ENCODE results near the gene ADTRP.
A peak's percentile ranks its signal among the peaks of the same experiment; 100 is the strongest.
"Not testable (repeated sequence)": the region's sequence is repeated elsewhere in the genome, so short reads cannot be mapped to it uniquely, and the experiment has no call there.

Gene ADTRP

DNA sequence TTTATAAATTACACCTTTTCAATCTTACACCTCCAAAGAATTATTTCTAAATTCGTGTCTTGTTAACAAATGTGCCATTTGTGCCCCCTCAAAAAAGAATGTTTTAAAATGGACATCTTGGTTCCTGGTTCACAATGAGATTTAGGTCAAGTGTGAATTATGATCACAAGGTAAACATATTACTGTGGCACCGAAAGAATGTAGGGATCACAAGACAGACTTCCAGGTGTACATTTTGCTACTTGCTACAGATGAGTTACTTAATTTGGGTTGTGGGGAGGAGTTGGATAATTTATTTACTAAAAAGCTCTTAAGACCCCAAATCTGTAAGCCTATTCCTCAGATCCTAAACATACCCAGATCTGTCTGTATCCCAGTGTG is 25.0 kb upstream of the ADTRP start:
- DNase-seq (ENCODE audit: low read depth, low spot score): no peak

DNA sequence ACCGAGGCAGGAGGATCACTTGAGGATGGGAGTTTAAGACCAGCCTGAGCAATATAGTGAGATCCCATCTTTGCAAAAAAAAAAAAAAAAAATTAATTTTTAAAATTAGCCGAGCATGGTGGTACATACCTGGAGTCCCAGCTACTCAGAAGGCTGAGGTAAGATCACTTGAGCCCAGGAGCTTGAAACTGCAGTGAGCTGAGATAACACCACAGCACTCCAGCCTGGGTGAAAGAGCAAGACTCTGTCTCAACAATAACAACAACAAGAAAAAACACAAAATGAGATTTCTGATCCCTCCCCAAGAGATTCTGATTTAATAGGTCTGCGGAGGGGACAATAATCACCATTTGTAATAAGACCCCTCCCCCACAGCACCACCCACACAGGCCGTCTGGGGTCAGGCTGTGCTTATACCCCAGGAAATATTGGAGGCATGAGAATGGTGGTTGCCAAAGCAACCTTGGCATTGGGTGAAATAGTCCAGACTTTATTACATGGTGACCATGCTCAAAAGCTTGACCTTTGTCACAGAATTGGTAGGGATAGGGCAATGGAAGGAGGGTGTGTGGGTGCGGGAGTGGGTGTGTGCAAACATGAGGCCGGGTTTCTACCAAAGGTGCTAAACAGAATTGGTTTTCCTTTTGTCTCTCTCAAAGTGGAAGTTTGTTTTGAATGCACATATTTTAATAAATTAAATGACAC is 24.4 kb upstream of the ADTRP start:
- DNase-seq (ENCODE audit: low read depth, low spot score): no peak

DNA sequence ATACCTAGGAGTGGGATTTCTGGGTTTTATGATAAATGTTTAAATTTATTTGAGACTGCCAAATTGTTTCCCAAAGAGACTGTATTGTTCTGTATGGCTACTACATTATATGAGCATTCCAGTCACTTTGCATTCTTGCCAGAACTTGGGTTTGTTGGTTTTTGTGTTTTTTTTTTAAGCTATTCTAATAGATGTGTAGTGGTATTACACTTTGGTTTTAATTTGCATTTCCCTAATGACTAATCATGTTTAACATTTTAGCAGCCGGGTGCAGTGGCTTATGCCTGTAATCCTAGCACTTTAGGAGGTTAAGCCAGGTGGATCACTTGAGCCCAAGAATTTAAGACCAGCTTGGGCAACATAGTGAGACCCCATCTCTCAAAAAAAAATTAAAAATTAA is 21.9 kb upstream of the ADTRP start:
- not testable (repeated sequence) for DNase-seq (ENCODE audit: low read depth, low spot score)

DNA sequence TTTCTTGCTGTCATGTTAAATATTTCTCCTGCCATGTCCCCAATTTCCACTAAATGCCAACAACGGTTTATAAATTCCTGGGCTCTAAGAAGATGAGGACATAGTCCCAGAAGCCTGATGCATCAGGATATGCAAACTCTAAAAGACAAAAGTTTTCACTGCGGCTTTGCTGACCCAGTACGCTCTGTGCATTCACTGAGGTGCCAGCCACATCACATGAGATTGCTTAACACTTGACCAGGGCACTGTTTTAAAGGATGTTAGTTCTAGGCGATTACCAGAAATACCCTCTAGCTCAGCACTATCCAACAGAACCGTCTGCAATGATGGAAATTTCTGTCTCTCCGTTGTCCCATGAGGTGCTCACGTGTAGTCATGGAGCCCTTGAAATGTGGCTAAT is 19.9 kb upstream of the ADTRP start:
- DNase-seq (ENCODE audit: low read depth, low spot score): no peak

DNA sequence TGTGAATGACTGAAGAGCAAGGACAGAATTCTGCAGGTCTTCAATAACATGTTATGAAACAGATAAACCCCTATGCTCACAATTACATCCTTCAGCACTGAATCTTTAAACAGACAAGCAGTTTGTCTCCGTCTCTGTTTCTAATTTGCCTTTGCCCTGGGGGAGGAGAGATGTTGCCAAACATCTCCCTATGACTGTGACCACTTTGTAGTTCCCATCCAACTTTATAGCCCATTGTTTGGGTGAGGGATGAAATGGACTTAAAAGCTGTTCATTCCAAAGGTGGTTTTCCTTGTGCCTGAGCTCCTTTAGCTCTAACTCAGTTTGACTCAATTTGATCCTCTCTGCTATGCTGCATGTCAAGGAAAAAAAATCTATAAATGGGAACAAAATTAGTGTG is 19.5 kb upstream of the ADTRP start:
- no peak for DNase-seq (ENCODE audit: low read depth, low spot score)

DNA sequence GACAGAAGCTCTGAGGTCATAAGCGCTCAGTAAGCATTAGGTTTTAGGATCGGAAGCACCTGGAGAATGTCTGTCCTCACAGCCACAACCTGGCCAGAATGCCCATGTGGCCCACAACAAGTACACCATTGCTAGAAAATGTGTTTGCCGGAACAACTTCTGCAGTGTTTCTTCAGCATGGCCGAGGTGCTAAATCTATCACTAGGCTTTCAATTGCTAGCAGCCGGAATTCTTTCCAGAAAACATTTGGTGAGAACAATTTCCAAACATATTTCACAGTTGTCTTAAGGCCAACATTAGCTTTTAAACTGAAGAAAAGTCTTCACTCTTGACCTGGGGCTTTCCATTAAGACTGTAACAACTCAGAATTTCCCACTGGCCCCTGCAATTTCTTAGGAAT is 18.2 kb upstream of the ADTRP start:
- no peak for DNase-seq (ENCODE audit: low read depth, low spot score)

DNA sequence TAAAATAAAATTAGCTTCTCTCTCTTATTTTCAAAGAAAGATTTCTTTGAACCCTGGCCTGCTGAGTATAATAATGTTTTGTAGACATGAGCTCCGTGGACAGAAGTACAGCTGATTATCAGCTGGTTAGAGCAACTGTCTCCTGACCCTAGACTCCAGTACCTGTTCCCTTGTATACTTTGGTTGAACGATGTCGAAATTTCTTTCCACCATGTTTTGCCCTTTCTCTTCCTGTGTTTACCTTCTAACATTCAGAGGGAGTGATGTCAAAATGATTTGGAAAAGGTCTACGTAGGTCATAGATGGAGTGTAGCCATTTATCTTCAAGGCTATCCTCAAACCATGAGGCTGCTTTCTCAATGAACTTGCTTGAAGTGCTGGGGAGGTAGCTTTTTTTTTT is 16.8 kb upstream of the ADTRP start:
- no peak for DNase-seq (ENCODE audit: low read depth, low spot score)

DNA sequence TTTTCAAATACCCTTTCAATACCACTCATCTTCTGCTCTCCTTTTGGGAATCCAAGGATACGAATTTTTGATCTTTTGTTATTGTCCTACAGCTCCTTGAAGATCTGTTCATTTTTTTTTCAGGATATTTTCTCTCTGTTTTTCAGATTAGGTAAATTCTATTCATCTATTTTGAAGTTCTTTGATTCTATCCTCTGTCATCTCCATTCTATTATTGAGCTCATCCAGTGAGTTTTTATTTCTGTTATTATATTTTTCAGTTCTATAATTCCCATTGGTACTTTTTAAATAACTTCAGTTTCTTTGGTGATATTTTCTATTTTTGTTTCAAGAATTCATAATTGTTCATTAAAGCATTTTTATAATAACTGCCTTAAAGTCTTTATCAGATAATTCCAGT is 14.7 kb upstream of the ADTRP start:
- no peak for DNase-seq (ENCODE audit: low read depth, low spot score)

DNA sequence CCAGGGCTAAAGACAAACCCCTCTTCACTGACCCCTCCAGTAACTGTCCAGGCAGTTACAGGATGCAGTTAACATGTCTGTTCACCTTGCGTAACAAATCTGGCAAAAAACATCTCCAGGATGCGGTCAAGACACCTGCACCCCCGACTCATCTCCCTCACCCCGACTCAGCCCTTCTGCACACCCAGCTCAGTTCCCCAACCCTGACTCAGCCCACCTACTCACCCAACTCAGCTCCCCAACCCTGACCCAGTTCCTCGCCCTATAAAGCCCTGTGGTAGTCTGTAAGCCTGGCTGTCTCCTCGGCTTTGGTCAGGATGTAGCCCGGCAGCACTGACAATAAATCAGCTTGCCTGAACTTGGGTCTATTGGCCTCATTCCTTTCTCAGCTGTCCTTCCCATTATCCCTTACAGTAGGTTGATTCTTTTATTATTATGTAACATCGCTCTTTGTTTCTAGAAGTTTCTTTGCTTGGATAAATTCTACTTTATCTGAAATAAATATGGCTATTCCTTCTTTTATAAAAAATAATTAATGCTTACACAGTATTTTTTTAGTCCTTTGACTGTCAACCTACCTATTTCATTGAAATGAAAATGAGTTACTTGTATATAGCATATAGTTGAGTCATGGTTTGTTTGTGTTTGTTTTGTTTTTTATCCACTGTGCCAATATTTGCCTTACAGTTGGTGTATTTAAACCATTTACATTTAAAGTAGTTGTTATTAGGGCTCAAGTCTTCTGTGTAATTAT is 12.9 kb upstream of the ADTRP start:
- no peak for DNase-seq (ENCODE audit: low read depth, low spot score)

DNA sequence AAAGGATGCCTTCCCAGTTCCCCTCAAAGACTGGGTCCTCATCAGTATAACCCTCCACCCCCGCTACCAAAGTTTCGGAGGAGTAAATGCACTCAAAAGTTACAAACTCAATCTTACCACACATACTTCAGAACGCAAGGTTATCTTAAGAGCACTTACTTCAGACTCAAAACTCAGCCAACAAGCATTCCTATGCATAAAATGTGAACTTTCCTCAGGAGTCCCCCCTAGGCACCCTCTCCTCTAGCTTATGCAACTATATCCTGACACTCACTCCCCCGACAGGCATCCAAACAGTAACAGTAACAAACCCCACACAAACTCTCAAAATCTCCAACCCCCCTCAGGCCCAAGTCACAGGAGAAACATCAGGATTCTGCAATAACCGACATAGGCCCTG is 11.1 kb upstream of the ADTRP start:
- no peak for DNase-seq (ENCODE audit: low read depth, low spot score)

DNA sequence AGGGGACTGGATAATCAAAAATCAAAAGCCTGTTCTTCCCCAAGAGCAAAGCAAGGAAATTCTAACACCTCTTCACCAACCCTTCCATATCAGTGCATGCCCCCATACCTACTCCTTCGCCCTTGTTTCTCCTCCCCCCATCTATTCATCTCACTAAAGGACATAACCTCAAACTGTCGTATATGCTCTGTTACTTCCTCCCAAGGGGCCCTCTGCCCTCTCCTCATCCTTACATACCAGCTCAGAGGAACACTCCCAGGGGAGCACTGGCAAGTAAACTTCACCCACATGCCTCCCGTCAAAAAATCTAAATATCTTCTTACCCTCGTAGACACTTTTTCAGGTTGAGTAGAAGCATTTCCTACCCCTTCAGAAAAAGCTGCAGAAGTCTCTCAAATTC is 9.4 kb upstream of the ADTRP start:
- DNase-seq (ENCODE audit: low read depth, low spot score): no peak

DNA sequence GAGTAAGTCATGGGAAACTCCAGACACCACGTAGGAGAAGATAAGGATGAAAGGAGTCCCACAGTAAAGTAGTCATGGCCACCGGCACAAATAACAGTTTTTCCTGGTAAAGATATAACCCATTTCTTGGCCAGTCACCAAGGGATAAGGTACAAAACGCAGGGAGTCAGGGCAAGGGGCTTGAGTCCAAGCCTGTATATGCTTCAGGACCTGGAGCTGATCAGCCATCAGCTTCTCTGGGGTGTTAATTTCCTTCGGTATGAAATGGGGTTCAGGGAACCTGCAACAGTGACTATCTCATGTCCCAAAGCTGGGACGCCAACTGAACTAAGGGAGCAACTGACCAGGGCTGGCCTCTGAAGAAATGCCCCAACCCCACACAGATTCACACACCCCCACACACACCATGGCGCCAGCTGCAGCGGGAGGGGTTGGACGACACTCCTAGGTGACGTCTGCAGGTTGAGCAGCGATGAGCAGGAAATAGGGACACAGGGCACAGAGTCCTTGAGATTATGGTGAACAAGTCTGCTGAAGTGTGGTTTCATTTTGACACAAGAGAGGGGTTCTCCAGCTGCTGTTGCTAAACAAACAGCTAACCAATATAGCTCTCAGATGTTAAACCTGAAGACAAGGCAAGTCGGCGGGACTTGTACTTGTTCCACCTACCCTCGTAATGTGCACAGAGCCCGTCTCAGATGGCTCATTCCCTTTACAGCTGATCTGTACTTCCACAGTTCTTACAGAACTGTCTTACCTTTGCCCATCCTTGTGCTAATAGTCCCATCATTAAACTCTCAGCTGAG is 7.4 kb upstream of the ADTRP start:
- peak; percentile 10 for DNase-seq (ENCODE audit: low read depth, low spot score)

DNA sequence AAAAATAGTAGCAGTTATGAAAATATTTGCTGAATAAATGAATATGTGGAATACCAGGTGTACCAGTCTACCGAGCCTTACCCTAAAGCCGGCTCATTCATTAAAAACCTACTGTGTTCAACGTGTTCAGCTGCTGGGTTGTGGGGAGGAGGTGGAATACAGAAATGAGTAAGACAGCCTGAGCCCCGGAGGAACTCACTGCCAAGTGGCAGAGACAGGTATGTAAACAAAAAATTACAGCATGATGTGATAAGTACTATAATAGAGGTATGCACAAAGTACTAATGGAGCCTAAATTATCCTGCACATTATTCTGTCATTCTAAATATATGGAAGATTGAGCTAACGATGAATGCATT is 6.8 kb upstream of the ADTRP start:
- DNase-seq (ENCODE audit: low read depth, low spot score): peak; percentile 14

DNA sequence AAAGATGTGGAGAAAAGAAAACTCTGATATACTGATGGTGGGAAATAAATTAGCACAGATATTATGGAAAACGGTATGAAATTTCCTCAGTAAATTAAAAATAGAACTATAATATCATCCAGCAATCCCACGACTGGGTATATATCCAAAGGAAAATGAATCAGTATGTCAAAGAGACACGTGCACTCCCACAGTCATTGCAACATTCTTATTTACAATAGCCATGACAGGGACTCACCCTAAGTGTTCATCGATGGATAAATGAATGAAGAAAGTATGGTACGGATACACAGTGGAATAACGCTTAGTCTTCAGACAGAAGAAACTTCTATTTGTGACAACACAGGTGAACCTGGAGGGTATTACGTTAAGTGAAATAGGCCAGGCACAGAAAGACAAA is 5.7 kb upstream of the ADTRP start:
- DNase-seq (ENCODE audit: low read depth, low spot score): no peak

DNA sequence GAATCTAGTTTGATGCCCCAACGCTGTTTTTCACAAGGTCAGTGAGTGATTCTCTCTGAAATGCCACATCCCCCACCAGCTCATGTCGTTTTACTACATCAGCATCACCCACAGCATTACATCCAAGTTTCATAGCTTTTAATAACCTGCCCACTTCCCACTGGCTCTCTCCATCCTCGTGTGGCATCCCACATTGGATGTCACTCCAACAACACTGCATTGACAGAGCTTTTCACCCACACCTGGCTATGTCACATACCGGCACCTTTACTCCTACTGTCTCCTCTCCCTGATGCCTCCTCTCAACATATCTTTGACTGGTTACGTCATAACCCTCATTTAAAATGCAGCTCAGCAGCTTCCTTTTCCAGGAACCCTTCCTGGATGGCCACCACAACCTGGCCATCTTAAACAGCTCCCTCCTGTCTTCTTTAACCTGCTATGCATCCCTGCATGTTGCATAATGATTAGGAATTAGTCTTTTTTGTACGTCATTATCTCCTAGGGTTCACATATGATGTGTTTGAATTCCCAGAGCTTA is 5.0 kb upstream of the ADTRP start:
- DNase-seq (ENCODE audit: low read depth, low spot score): no peak

DNA sequence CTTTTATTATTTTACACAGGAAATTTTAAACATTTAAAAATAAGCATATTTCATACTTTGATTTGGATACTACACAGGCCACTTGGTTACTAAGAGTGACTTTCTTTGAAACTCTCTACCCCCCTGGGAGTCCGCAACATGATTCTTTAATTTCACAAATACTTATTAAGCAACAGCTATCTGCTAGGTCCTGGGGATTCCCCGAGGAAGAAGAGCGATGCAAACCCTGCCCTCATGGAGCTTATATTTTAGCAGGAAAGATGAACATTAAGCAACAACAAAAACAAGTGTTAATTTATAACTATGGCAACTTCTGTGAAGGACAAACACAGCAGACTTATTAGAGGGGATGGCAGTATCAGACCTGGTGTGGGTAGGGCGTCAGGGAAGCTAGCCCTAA is 3.9 kb upstream of the ADTRP start:
- DNase-seq (ENCODE audit: low read depth, low spot score): no peak

DNA sequence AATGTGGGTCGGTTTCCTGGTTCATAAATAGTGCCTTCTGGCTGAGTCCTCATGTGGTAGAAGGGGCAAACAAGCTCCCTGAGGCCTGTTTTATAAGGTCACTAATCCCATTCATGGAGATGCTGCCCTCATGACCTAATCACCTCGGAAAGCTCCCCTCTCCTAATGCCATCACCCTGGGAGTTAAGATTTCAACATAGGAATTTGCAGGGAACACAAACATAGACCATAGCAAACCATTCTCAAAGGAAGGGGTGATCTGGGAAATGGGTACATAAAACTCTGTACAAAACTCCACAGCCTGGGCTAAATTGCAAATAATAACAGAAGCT is 1.5 kb upstream of the ADTRP start:
- no peak for DNase-seq (ENCODE audit: low read depth, low spot score)

DNA sequence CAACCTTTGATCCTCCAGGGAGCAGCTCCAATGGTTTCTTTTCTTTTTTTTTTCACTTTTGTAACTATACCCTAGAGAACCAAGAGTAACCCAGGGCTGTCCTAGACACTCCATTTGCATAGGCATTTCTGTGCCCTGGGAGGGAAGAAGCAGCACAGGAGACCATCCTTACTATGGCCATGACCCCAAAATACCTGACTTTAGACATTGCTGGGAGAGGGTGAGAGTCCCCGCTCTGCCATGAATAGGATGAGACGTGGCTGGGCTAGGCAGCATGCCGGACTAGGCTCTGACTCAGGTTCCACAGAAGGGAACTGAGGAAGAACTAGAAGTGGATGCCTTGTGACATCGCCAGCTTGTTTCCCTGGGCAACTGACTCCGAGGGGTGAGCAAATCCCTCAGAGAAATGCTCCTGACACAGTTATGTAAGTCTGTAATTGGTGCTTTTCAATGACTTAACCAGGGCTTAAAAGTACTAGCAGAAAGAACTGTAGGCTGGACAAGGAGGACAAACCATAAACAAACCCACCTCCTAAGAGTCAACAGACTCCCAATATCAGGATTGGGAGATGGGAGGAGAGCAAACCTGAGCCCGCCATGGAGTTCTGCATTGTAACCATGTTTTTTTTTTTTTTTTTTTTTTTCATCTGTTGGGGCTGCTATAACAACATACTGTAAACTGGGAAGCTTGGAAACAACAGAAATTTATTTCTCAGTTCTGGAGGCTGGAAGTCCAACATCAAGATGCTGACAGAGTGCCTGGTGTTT is 910 bp upstream of the ADTRP start:
- no peak for DNase-seq (ENCODE audit: low read depth, low spot score)

DNA sequence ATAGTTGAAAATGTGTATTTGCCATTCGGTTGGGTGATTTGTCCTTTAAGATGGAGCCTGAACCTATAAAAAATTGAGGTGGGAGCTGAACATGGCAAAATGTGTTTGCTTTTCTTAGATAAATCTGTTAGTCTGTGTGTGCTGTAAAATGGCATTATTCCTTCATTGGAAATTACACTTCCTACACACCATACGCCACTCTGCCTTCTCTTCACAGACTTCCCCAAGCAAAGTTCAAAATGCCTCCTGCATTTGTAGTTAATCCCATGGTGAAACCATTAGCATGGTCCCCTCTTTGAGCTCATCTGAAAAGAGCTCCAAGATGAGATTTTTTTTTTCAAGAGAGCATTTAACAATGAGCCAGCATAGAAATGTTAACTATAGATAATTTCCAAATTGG is 567 bp downstream of the ADTRP start:
- no peak for DNase-seq (ENCODE audit: low read depth, low spot score)

DNA sequence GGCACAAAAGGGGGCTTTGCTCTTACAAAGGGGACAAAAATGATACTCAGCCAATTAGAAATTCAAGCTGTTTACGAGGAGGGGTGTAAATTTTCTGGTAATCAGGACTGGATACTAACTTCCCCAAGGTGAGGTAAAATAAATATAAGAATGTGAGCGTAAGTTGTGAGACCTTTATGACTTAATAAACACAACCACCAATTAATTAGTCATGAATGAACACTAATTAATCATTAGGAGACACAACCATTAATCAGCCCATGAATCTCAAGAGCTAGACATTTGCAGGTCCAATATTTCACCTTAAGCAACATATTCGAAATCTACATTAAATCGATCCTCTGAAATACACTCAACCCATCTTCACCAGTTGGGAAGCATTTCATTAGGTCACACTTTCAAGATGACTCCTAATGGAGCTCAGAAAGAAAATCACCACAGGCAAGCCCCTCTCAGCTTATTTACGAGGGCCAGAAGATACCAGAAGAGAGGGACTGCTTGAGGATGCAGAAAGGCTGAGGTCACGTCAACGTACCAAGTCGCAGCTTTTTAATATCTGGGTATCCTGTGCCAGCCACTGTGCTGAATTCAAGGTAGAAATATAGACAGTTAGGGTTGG is 2.7 kb downstream of the ADTRP start:
- no peak for DNase-seq (ENCODE audit: low read depth, low spot score)

DNA sequence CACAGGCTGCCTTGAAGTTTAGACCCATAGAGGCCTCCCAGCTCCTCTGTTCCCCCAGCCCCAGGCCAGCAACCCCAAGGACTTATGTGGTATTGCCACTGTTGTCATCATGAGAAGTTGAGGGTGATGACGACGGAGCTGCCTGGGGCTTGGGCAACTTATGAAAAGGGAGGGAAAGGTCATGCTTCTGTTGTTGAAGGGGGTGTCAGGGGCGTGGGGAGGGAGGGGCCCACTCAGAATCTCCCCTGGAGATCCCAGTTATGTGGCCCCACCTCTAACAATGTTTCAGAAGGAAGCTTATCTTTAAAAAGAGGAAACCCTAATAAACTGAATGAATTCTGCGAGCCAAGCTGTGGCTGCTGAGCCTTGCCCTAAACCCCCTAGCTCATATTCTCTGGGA is 4.2 kb downstream of the ADTRP start:
- DNase-seq (ENCODE audit: low read depth, low spot score): no peak

DNA sequence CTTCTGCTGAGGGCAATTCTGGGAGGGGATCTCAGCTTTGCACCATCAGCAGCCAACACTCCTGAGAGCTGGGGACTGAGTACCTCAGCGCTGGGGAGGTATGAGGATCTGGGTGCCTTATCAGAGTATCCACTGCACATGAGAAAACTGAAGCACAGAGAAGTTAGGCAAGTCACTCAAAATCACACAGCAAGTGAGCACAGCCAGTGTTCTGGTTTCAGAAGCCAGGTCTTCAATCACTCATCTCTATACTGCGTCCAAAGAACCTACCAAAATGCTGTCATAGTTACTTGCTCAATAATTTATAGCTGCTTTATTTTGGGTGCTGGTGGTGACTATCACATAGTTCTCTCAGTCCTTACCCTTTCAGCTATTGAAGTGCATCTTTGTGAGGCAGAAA is 5.0 kb downstream of the ADTRP start:
- DNase-seq (ENCODE audit: low read depth, low spot score): no peak

All from activated CD4-positive, CD25-positive, alpha-beta regulatory T cell treated with anti-CD3 and anti-CD28 coated beads, Interleukin-2, amount 50 U/mL, for 16 hours (primary cell).